IMR-90 (cell line): Measurements from ENCODE around the gene F5. TPM values are rescaled to one million over a fixed set of nuclear protein-coding genes. Genes with fewer than 3 reads are reported as not detected.

Experiments
- ATAC-seq: fragments of 200-7000 bp; cut with Tn5 transposase; 2 replicates; pipeline ENCODE4 v1.9.1; 2020; ENCODE audit warnings: low read depth, mild to moderate bottlenecking, moderate library complexity
- BruUV-seq: library from RNA; stranded (reverse); fragments of 400-500 nt; replicated peaks from 2 replicates; lab custom pipeline; 2021; lab: Mats Ljungman, UMichigan
- CTCF ChIA-PET: fragments of 300-600 bp; formaldehyde crosslinking; extraction: SDS; loops from one replicate; lab custom pipeline; 2021; ENCODE audit warnings: antibody characterized with exemption; lab: Yijun Ruan, JAX
- POLR2A ChIA-PET: fragments of 300-600 bp; sonication (Branson Sonifier 250); formaldehyde crosslinking; loops from one replicate; lab custom pipeline; 2022; ENCODE audit warnings: antibody characterized with exemption; ENCODE audit not compliant: unreplicated experiment; lab: Charles Lee
- DNase-seq: peaks from one replicate; pipeline ENCODE4 v3.0.0; 2013
- H2AFZ ChIP-seq: replicated peaks from 2 replicates; pipeline ENCODE3; 2013; ENCODE audit warnings: low read length, mild to moderate bottlenecking; ENCODE audit not compliant: poor library complexity
- H2AK5ac ChIP-seq: 2 replicates; pipeline ENCODE4 v1.6.1; 2013; ENCODE audit warnings: low read depth, low read length, inconsistent platforms
- H2AK9ac ChIP-seq: replicated peaks from 2 replicates; pipeline ENCODE3; 2013; ENCODE audit warnings: mild to moderate bottlenecking, low read depth, low read length, moderate library complexity; ENCODE audit not compliant: poor library complexity
- H2BK120ac ChIP-seq: 2 replicates; pipeline ENCODE4 v1.6.1; 2013; ENCODE audit warnings: low read depth, low read length, inconsistent platforms
- H2BK15ac ChIP-seq: 3 replicates; pipeline ENCODE4 v1.6.1; 2013; ENCODE audit warnings: low read depth, low read length, inconsistent platforms
- H2BK20ac ChIP-seq: 2 replicates; pipeline ENCODE4 v1.6.1; 2013; ENCODE audit warnings: low read depth, mild to moderate bottlenecking, inconsistent platforms, low read length, moderate library complexity
- H2BK5ac ChIP-seq: 2 replicates; pipeline ENCODE4 v1.6.1; 2013; ENCODE audit warnings: mild to moderate bottlenecking, low read depth, low read length, inconsistent platforms; ENCODE audit not compliant: poor library complexity, severe bottlenecking
- H3K14ac ChIP-seq: replicated peaks from 2 replicates; pipeline ENCODE4 v1.6.1; 2013; ENCODE audit warnings: low read depth, low read length, inconsistent platforms
- H3K18ac ChIP-seq: 2 replicates; pipeline ENCODE4 v1.6.1; 2013; ENCODE audit warnings: low read depth, low read length, control low read depth
- H3K23ac ChIP-seq: 2 replicates; pipeline ENCODE4 v1.6.1; 2013; ENCODE audit warnings: low read depth, low read length, inconsistent platforms
- H3K27ac ChIP-seq: 2 replicates; pipeline ENCODE4 v1.5.1; 2013; ENCODE audit warnings: mild to moderate bottlenecking, control low read depth, low read length; ENCODE audit not compliant: insufficient read depth
- H3K27me3 ChIP-seq: 2 replicates; pipeline ENCODE4 v1.6.1; 2013; ENCODE audit warnings: low read length; ENCODE audit not compliant: control insufficient read depth, insufficient read depth
- H3K36me3 ChIP-seq: 2 replicates; pipeline ENCODE4 v1.6.1; 2013; ENCODE audit warnings: low read length, mixed read lengths; ENCODE audit not compliant: control insufficient read depth, insufficient read depth
- H3K4ac ChIP-seq: 2 replicates; pipeline ENCODE4 v1.6.1; 2013; ENCODE audit warnings: low read depth, low read length, inconsistent platforms
- H3K4me1 ChIP-seq: 2 replicates; pipeline ENCODE4 v1.6.1; 2013; ENCODE audit warnings: low read length, mixed read lengths; ENCODE audit not compliant: control insufficient read depth, insufficient read depth
- H3K4me2 ChIP-seq: 2 replicates; pipeline ENCODE4 v1.6.1; 2013; ENCODE audit warnings: low read depth, mild to moderate bottlenecking, control low read depth, low read length, moderate library complexity
- H3K4me3 ChIP-seq: 2 replicates; pipeline ENCODE4 v1.5.1; 2013; ENCODE audit warnings: low read depth, mild to moderate bottlenecking, control low read depth, low read length, moderate library complexity; ENCODE audit not compliant: insufficient read depth
- H3K56ac ChIP-seq: 2 replicates; pipeline ENCODE4 v1.6.1; 2013; ENCODE audit warnings: low read length, inconsistent platforms; ENCODE audit not compliant: insufficient read depth; ENCODE audit errors: extremely low read depth
- H3K79me1 ChIP-seq, 2 experiments: 2 replicates each; pipeline ENCODE4 v1.6.1; 2013; ENCODE audit warnings: low read length in 2 of 2, inconsistent platforms in 1 of 2, low read depth in 1 of 2
- H3K9ac ChIP-seq: 2 replicates; pipeline ENCODE4 v1.6.1; 2013; ENCODE audit warnings: low read depth, low read length, control low read depth
- H3K9me1 ChIP-seq: 2 replicates; pipeline ENCODE4 v1.6.1; 2013; ENCODE audit warnings: low read length, inconsistent platforms; ENCODE audit not compliant: insufficient read depth
- H3K9me3 ChIP-seq: 2 replicates; pipeline ENCODE4 v1.6.1; 2013; ENCODE audit warnings: low read length; ENCODE audit not compliant: control insufficient read depth, insufficient read depth
- H4K20me1 ChIP-seq: 2 replicates; pipeline ENCODE4 v1.6.1; 2013; ENCODE audit warnings: low read length, inconsistent platforms; ENCODE audit not compliant: insufficient read depth
- H4K5ac ChIP-seq: 2 replicates; pipeline ENCODE4 v1.6.1; 2013; ENCODE audit warnings: mild to moderate bottlenecking, low read depth, low read length, control low read depth
- H4K8ac ChIP-seq, 2 experiments: 2 replicates each; pipeline ENCODE4 v1.6.1; 2013; ENCODE audit warnings: low read depth in 2 of 2, low read length in 2 of 2, control low read depth in 1 of 2, inconsistent platforms in 1 of 2
- H4K91ac ChIP-seq: 2 replicates; pipeline ENCODE4 v1.6.1; 2013; ENCODE audit warnings: low read depth, low read length, inconsistent platforms; ENCODE audit not compliant: insufficient read depth
- FOS ChIP-seq: fragments of 150-350 bp; IDR thresholded peaks from 2 replicates; pipeline ENCODE4 v1.6.1; 2016; ENCODE audit warnings: low read depth, low read length
- whole genome bisulfite sequencing, 2 experiments: methylation state at CpG; one replicate each; pipeline versions ENCODE4 v1.1.5 to v1.1.7; 2013; ENCODE audit warnings: missing lambda C conversion rate in 2 of 2; ENCODE audit not compliant: insufficient read length in 1 of 2; ENCODE audit errors: extremely low coverage in 2 of 2; 5-methylcytosine and 5-hydroxymethylcytosine counted together
- dilution Hi-C: fragments of 300-500 bp; cut with HindIII; formaldehyde crosslinking; loops from one replicate; pipeline ENCODE4 v1.14.3; 2018; ENCODE audit warnings: low sequenced_read_pairs; ENCODE audit not compliant: unreplicated experiment
- in situ Hi-C: fragments of 300-500 bp; cut with MboI; formaldehyde crosslinking; loops from 3 replicates; pipeline ENCODE4 v1.14.3; 2019; ENCODE audit warnings: low sequenced_read_pairs, inconsistent platforms, mixed read lengths
- intact Hi-C: fragments of 100-400 bp; cut with micrococcal nuclease; formaldehyde crosslinking; loops from 2 replicates; pipeline ENCODE4 v1.10.0; 2022
- polyA plus RNA-seq, 3 experiments: library from polyadenylated mRNA; depleted of rRNA; stranded (reverse); fragments of >200 nt; gene quantifications; 2 replicates each; pipeline ENCODE4 v1.2.3, GENCODE V29; 2012; ENCODE audit warnings: low replicate concordance in 1 of 3
- total RNA-seq: library from RNA; depleted of rRNA; stranded (reverse); fragments of >200 nt; gene quantifications from 2 replicates; pipeline ENCODE4 v1.2.3, GENCODE V29; 2012

The F5 gene
- total and polyA plus RNA-seq, 2 of the 4 experiments (the other 2 are of a cell fraction): not detected

- Histone ChIP-seq H3K9me1 (no peaks in the 10 kb centered on the region), H2AFZ (no peak overlapping the region), H3K56ac (no peak overlapping the region), H3K18ac (no peak overlapping the region), H4K20me1 (no peaks in the 10 kb centered on the region), H2BK5ac (no peak overlapping the region), H3K23ac (no peak overlapping the region), H3K14ac (no peak overlapping the region), H3K27ac (no peak overlapping the region), H4K91ac (no peak overlapping the region), H2BK120ac (no peak overlapping the region), H3K4me2 (no peak overlapping the region), H3K4ac (no peak overlapping the region), H3K9ac (no peak overlapping the region), H3K36me3 (no peaks in the 10 kb centered on the region), H3K27me3 (peaks cover 3% of the 10 kb centered on the region; the same call in 1 of the 2 replicates), H2AK5ac (no peak overlapping the region), H3K9me3 (no peaks in the 10 kb centered on the region), H4K8ac (no peak overlapping the region), H3K79me1 (no peaks in the 10 kb centered on the region), H3K4me1 (no peaks in the 10 kb centered on the region), H2BK15ac (no peak overlapping the region), H3K4me3 (no peak overlapping the region), H2BK20ac (no peak overlapping the region), H2AK9ac (no peak overlapping the region), H4K5ac (no peak overlapping the region)
- no peak for DNase-seq
- no CpG with 5 or more reads among the region's 3 CpGs for WGBS, 2 experiments
- CTCF ChIA-PET: no interaction called here
- no TSS peak for BruUV-seq
- POLR2A ChIA-PET: no interaction called here
- in situ Hi-C loops (no loop called here), dilution Hi-C loops (no loop called here), intact Hi-C loops (no loop called here)
- no peak for TF ChIP-seq FOS
- ATAC-seq: no peak
These were observed 59.3 kb downstream of the F5 start for GRCh38 chr1:169527001-169527400.
